HG02885 (cell line): Measurements from ENCODE around the gene CD38.
A peak's percentile ranks its signal among the peaks of the same experiment; 100 is the strongest.
"Not testable (repeated sequence)": the region's sequence is repeated elsewhere in the genome, so short reads cannot be mapped to it uniquely, and the experiment has no call there.

Experiments
- ATAC-seq: cut with Tn5 transposase; IDR thresholded peaks from one replicate; pipeline ENCODE4 v1.9.1; 2021; ENCODE audit warnings: mild to moderate bottlenecking; ENCODE audit not compliant: unreplicated experiment, poor library complexity

The CD38 gene

DNA sequence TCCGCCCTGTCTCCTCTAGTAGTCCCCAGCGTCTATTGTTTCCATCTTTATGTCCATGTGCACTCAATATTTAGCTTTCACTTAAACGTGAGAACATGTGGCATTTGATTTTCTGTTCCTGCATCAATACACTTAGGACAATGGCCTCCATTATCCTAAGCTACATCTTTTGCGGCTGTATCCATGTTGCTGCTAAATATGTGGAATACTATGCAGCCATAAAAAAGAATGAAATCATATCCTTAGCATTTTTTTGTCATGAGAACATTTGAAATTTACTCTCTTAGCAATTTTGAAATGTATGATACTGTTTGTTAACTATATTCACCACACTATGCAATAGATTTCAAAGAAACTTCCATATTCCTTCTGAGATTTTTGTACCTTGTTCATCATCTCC is 19.8 kb upstream of the CD38 start:
- no peak for ATAC-seq

GRCh38 chr4:15762460-15762859 is 15.7 kb upstream of the CD38 start:
- not testable (repeated sequence) for ATAC-seq

DNA sequence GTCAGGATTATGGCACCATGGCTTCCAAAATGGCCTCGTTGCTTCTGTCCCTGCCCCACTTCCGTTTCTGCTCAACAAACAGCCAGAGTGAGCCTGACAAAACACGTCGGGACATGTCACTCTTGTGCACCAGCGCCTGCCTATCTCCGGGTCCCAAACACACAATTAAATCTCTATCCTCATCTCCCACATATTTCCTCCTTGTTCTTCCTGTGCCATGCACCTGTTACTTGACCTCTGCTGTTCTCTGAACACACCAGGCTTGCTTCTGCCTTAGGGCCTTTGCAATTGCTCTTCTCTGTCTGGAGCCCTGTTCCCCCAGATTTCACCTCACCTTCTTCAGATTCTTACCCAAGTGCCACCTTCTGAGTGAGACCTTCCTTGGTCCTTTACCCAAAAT is 12.7 kb upstream of the CD38 start:
- ATAC-seq = no peak

DNA sequence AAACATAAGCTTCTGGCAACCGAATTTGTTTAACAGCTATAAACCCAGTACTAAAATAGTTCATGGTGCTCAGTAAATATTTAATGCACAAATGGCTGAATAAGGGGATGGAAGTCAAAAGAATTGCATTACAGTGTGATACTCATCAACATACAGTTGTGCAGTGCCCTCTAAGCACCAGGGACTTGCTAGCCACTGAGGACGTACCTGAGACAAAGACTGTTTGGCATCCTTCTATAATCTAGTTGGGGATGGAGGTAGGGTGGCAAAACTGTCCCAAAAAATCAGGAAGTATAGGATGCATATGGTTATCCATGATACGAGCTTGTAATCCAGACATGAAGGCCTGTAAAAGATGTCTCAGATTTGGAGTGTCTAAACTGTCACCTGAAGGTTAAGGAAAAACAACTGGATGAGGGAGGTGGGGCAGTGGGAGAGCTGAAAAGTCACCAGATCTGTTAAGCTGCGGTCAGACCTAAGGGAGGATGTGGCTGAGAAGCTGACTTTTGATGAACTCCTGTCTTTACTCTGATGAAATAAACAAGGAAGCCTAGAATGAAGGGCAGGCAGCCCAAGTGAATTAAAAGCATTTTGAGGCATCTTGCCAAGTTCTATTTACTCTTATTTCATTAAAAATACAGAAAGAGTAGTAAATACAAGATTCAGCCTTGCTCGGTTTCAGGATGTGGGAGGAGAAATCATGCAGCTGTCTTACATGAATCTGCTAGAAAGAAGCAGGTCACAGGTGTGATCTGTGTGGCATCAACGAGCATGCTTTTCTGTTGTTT is 12.0 kb upstream of the CD38 start:
- peak; percentile 69 for ATAC-seq

GRCh38 chr4:15766821-15767220 is 11.3 kb upstream of the CD38 start:
- no peak for ATAC-seq

DNA sequence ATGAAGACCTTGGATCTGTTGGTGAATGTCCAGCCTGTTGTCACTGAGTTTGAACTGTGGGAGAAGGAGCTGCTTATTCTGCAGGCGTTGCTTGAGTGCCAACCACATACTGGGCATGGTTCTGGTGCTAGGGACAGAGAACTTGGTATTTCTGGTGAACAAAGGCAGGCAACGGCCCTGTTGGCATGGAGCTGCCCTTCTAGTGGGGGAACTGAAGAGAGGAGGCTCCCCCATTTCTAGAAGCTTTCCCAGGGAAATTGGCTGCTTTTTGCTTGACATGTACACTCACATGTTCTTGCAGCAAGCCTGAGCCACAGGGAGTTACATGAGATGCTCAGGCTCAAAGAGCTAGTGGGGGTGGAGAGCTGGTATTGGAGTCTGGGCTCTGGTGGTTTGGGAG is 8.9 kb upstream of the CD38 start:
- ATAC-seq = no peak

DNA sequence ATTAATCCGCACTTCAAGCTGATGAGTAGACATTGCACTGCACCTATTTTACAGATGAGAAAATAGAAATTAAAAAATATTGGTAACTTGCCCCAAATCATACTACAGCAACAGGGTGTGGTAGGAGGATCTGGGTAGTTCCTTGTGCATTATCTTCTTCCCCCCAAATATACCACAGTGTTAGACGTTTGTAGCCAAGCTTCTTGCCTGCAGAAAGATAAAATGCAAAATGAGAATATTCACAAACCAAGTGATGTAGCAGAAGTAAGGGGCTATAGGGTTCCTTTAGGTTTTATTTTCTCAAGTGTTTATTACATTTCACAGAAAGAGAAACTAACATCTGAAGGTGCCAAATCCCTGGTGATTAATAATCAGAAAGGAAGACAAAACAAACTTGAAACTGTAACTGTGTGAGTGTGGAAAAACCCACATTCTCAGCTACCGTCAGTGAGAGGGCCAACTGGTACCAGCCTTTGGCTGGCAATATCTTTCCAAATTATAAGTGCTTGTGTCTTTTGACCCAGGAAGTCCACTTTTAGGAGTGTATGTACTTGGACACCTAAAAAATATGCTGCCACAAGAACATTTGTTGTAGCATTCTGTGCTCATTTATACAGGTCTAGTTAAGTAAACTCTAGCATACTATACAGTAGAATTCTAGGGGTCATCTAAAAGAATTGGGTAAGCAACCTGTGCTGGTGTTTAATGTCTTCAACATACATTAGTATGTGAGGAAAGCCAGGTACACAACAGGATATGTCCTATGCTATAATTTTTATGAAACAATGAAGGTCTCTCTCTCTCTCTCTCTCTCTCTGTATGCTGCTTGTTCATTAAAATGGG is 6.7 kb upstream of the CD38 start:
- peak; percentile 79 for ATAC-seq

GRCh38 chr4:15774020-15774420 is 4.1 kb upstream of the CD38 start:
- ATAC-seq = no peak

DNA sequence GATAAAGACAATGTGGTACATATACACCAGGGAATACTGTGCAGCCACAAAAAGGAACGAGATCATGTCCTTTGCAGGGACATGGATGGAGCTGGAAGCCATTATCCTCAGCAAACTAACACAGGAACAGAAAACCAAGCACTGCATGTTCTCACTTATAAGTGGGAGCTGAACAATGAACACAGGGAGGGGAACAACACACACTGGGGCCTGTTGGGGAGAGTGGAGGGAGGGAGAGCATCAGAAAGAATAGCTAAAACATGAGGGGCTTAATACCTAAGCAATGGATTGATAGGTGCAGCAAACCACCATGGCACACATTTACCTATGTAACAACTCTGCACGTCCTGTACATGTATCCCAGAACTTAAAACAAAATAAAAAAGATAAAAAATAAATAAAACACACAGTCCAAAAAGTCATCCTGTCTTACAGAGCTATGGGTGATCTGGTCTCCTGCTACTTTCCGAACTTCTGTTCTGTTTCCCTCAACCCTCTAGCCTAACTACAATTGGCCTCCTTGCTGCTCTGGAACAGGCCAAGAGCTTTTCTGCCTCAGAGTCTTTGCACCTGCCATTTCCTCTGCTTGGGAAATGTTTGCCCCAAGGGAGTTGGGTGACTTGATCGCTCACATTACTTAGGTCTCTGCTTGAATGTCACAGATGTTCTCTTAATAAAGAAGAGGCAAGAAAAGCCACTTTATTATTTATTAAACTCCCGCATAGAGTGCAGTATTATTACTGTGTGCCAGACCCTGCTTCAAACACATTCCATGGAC is 1.1 kb upstream of the CD38 start:
- no peak for ATAC-seq

DNA sequence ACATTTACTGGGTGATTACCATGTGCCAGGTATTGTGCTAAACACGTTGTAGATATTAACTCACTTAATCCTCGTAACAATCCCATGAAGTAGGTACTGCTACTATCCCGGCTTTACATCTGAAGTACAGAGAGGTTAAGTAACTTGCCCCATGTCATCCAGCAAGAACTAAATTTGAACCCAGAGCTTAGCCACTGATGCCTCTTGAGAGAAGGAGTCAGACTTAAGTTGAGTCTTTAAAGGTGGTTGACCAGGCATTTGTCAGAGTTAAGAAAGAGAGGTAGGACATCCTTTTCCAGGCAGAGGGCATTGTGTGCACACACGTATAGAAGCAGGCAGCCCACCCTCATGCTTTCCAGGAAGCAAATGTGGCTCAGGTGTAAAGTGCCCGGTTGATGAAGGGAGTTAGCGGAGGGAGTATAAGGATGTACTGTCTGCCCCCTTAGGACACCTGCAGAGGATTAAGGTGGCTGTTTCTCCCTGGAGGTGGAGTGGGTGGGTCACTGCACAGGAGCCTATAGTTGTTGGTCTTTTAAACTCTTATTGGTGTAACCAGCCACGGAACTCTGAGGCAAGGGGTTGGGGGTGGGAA is 335 bp upstream of the CD38 start:
- no peak for ATAC-seq

- ATAC-seq = no peak
These were observed 1.2 kb downstream of the CD38 start for GRCh38 chr4:15779306-15779705.

DNA sequence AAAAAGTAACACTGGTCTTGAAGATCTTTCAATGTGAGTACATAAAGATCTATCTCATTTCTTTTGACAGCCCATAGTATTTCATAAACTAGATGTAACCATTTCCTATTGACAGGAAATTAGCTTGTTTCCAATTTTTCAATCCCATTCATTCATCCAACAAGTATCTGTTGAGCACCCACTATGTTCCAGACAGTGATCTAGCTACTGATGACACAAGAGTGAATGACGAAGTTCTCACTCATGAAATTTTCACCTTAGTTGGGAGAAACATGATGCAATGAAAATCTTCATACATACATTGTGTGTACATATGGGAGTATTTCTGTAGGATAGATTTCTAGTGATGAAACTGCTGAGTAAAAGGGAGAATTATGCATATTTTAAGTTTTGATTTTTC is 1.7 kb downstream of the CD38 start:
- no peak for ATAC-seq

DNA sequence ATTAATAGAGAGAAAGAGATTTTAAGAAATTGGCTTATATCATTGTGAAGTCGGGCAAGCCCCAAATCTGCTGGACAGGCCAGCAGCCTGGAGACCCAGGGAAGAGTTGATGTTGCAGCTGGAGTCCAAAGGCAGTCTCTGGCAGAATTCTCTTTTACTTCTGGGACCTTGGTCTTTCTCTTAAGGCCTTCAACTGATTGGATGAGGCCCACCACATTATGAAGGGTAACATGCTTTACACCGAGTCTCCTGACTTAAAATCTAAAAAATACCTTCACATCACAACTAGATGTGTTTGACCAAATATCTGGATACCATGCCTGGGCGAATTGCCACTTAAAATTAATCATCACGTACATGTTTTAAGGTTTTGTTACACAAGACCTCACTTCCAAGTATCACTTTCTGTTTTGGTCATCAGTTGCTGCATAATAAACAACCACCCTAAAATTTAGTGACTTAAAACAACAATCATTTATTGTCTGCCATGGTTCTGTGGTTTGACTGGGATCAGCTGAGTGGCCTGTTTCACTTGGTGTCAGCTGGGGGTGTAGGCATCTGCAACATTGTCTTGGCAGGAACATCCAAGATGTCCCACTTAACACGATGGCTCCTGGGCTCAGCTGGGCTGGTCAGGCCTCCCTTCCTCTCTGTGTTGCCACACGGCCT is 3.4 kb downstream of the CD38 start:
- peak; percentile 25 for ATAC-seq

GRCh38 chr4:15783676-15784075 is 5.5 kb downstream of the CD38 start:
- no peak for ATAC-seq

DNA sequence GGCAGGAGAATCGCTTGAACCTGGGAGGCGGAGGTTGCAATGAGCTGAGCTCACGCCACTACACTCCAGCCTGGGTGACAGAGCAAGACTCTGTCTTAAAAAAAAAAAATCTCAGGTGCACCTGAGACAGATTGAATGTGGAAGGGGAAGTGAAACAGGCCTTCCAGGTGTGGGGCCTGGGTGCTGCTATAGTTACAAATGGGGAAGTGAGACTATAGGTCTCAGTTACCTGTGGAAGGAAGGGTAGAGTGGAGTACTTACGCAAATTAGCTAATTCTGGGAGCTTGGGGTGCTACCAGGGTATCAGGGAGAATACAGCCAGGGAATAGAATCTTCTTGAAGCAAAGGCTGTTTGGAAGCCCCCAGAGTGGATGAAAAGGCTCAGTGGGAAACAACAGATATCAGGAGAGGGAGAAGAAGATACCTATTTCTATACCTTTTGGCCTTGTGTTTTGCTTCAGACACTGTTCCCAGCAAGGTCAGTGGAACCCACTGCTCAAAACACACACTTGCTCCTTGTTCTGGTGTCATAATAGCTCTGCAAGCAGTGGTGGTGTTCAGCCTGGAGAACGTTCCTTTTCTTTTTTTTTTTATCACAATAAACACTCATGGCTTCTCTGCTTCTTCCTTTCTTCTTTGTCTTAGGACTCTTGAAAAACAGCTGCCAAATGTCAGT is 7.0 kb downstream of the CD38 start:
- ATAC-seq = peak; percentile 87

DNA sequence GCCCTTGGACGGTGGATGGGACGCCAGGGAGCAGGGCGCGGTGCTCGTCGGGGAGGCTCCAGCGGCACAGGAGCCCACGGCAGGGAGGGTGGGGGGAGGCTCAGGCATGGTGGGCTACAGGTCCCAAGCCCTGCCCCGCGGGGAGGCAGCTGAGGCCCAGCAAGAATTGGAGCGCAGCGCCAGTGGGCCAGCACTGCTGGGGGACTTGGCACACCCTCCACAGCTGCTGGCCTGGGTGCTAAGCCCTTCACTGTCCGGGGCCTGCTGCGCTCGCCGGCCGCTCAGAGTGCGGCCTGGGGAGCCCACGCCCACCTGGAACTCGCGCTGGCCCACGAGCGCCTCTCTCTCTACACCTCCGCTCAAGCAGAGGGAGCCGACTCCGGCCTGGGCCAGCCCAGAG is 8.6 kb downstream of the CD38 start:
- no peak for ATAC-seq

DNA sequence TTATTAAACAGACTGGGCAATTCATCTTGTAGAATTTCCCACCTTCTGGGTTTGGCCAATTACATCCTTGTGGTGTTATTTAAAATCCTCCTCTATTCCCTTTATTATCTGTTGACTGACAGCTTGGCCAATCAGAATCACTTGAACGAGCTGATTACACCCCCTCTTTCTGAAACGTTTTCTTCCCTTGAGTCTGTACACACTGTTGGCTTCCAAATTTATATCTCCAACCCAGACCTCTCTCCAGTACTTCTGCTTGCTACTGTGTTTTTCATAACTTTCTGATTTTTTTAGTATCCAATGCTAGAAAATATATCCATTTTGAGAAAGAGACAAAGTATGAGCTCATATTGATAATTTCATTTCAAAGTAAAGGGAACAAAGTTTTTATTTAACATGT is 14.8 kb downstream of the CD38 start:
- no peak for ATAC-seq

DNA sequence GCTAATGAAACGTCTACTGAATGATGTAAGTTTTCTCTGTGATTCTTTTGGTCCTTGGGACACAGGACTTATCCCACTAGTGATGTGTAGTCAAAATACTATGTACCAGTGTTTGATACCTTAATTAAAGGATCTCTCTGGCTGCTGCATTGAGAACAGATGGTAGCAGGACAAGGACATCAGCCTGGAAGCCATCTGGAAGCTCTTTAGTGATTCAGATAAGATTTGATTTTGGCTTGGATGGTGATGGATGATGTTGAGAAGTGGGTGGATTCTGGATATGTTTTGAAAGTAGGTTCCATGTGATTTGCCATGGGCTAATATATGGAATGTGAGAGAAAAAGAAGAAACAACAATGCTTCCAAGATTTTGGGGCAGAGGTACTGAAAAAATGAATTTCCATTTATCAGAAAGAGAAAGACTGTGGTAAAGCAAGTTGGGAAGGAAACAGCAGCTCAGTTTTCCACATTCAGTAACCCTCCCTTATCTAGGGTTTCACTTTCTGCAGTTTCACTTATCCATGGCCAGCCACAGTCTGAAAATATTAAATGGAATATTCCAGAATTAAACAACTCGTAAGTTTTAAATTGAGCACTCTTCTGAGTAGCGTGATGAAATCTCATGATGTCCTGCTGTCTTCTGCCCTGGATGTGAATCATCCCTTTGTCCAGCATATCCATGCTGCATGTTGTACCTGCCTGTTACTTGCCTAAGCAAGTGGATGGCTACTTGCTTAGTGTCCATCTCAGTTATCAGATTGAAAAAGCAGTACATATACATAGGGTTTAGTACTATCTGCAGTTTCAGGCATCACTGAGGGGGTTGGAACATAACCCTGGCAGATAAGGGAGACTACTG is 15.6 kb downstream of the CD38 start:
- ATAC-seq = no peak

- no peak for ATAC-seq
These were observed 16.3 kb downstream of the CD38 start for GRCh38 chr4:15794426-15794825.
